Lower lobe of right lung (tissue), 2 donors: ENCODE measurements around the gene COL4A6. TPM values are rescaled to one million over a fixed set of nuclear protein-coding genes. Genes with fewer than 3 reads are reported as not detected.

Source experiments
- ATAC-seq, 2 donors: fragments of 200-7000 bp; cut with Tn5 transposase; one replicate each; pipeline ENCODE4 v1.9.1; 2020 to 2022; ENCODE audit warnings: mild to moderate bottlenecking in 2 of 2, moderate library complexity in 2 of 2
- DNase-seq: peaks from one replicate; pipeline ENCODE4 v3.0.0-alpha.2; 2020
- H3K27ac ChIP-seq: fragments of 200-600 bp; one replicate; pipeline ENCODE4 v1.8.0; 2022
- H3K27me3 ChIP-seq: fragments of 200-600 bp; one replicate; pipeline ENCODE4 v1.8.0; 2022; ENCODE audit warnings: low read depth
- H3K36me3 ChIP-seq: fragments of 200-600 bp; one replicate; pipeline ENCODE4 v1.8.0; 2022; ENCODE audit warnings: mild to moderate bottlenecking
- H3K4me1 ChIP-seq: fragments of 200-600 bp; one replicate; pipeline ENCODE4 v1.8.0; 2022
- H3K4me3 ChIP-seq: fragments of 200-600 bp; one replicate; pipeline ENCODE4 v1.8.0; 2022; ENCODE audit warnings: mild to moderate bottlenecking
- H3K9me3 ChIP-seq: fragments of 200-600 bp; one replicate; pipeline ENCODE4 v1.8.0; 2022
- CTCF ChIP-seq: fragments of 200-600 bp; IDR thresholded peaks from one replicate; pipeline ENCODE4 v1.8.0; 2022; ENCODE audit warnings: antibody characterized with exemption, mild to moderate bottlenecking
- intact Hi-C: fragments of 100-400 bp; cut with DNase I; formaldehyde crosslinking; loops from one replicate; pipeline ENCODE4 v1.11.0; 2022
- total RNA-seq: library from RNA; stranded (reverse); fragmentation: NEBNext Ultra II Directional; extraction: Animal tissue kit (Norgen Biotek cat#: 25700); gene quantifications from one replicate; pipeline ENCODE4 v1.2.1, GENCODE V29; 2021
- donor health status: DM: no; HTN: yes; CAD: no; lungs with severe emphysema.

The COL4A6 gene
- total RNA-seq, 1 donor from 2014 or later = 1.8 TPM

DNA sequence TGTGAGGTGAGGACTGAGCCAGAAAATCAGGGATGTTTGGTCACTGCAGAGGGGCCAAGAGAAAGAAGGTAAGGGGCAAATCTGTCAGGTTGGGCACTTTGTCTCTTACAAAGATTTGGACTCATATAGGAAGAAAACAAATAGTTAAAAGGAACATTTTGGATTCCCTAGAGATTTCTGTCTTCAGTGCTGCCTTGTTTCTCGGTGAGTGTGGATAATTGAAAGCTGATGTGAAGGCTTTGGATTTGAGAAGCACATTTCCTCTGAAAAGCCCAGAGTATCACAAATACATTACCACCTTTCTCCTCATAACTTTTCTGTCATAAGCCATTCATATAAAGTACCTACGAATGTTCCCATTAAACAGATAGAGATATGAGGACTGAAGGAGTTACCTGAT lies 239.2 kb downstream of the COL4A6 start:
- no peak overlapping the region for H3K4me3 ChIP-seq
- ATAC-seq = no peak
- DNase-seq = no peak
- no peaks in the 10 kb centered on the region for H3K36me3 ChIP-seq
- TF ChIP-seq CTCF = no peak
- intact Hi-C loops = no loop called here
- H3K27ac ChIP-seq = no peak overlapping the region
- no peaks in the 10 kb centered on the region for H3K9me3 ChIP-seq
- no peaks in the 10 kb centered on the region for H3K27me3 ChIP-seq
- H3K4me1 ChIP-seq = no peaks in the 10 kb centered on the region

- Histone ChIP-seq H3K9me3 (no peaks in the 10 kb centered on the region), H3K4me1 (no peaks in the 10 kb centered on the region), H3K36me3 (no peaks in the 10 kb centered on the region), H3K27me3 (no peaks in the 10 kb centered on the region), H3K4me3 (no peak overlapping the region), H3K27ac (no peak overlapping the region)
- ATAC-seq (no peak), DNase-seq (no peak)
- no peak for TF ChIP-seq CTCF
- intact Hi-C loops = no loop called here
These were observed 239.8 kb downstream of the COL4A6 start for GRCh38 chrX:108198420-108198819.

DNA sequence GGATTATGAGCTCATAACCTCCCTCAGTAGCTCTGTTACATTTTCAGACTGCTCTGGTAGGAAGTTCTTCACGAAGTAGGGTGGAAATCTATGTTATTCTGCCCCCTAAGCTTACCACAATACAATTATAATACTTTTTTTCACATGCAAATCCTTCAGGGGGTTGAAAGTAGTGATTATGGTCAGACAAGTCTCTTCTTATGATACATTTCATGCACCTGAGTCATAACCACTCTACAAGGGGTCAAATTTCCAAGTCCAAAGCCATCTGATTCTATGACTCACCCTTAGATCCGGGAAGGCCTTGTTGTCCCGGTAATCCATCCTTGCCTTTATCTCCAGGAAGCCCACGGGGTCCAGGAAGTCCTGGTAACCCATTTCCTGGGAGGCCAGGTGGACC lies 251.4 kb downstream of the COL4A6 start:
- no peaks in the 10 kb centered on the region for H3K9me3 ChIP-seq
- TF ChIP-seq CTCF = no peak
- H3K27ac ChIP-seq = no peak overlapping the region
- intact Hi-C loops = no loop called here
- ATAC-seq (no peak), DNase-seq (no peak)
- H3K4me1 ChIP-seq = no peaks in the 10 kb centered on the region
- H3K27me3 ChIP-seq = no peaks in the 10 kb centered on the region
- no peaks in the 10 kb centered on the region for H3K36me3 ChIP-seq
- no peak overlapping the region for H3K4me3 ChIP-seq

GRCh38 chrX:108178143-108178498 lies 260.1 kb downstream of the COL4A6 start:
- no peak for ATAC-seq
- H3K27me3 ChIP-seq = no peaks in the 10 kb centered on the region
- intact Hi-C loops = no loop called here
- no peaks in the 10 kb centered on the region for H3K36me3 ChIP-seq
- H3K9me3 ChIP-seq = no peaks in the 10 kb centered on the region
- TF ChIP-seq CTCF = no peak
- no peak overlapping the region for H3K27ac ChIP-seq
- no peaks in the 10 kb centered on the region for H3K4me1 ChIP-seq
- no peak for DNase-seq
- no peak overlapping the region for H3K4me3 ChIP-seq

DNA sequence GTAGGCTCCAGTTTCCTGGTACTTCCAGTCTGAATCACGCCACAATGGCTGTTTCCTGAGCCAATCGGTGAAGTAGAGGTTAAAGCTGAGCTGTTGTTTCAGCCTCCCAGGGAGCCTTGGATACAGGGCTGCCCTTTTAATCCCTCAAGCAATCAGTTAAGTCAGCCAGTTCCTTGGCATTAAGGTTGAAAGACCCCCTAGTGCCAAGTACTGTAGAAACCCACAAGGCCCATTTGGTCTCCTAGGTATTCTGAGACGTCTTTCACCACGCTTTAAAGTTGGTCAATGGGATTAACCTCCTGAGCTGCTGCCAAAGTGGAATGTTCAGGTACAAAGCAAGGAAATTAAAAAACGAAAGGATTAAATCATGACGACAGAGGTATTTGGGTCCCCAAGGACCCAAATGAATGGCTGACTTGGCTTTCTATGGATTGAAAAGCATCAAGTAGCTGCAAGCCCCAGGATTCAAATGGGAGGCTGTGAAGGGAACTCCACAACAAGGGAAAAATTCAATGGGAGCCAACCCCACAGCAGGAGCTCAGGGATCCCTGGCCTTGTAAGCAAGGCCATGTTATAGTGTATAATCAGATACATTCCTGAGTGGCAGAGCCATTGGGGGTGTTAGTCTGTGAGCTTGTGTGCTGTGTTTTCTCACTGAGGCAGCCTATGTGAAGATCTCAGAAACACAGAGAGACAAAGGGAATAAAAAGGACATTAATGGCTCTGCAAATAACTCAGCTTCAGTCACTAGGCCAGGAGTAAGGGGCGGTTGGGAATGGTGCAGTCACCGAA lies 260.7 kb downstream of the COL4A6 start:
- DNase-seq = no peak
- ATAC-seq = no peak
- Histone ChIP-seq H3K9me3 (no peaks in the 10 kb centered on the region), H3K4me1 (no peaks in the 10 kb centered on the region), H3K27me3 (no peaks in the 10 kb centered on the region), H3K36me3 (no peaks in the 10 kb centered on the region), H3K27ac (no peak overlapping the region), H3K4me3 (no peak overlapping the region)
- TF ChIP-seq CTCF = no peak
- intact Hi-C loops = no loop called here
